ENCODE results near the gene PTK6. TPM values are rescaled to one million over a fixed set of nuclear protein-coding genes. Genes with fewer than 3 reads are reported as not detected.
"Not testable (repeated sequence)": the region's sequence is repeated elsewhere in the genome, so short reads cannot be mapped to it uniquely, and the experiment has no call there.

PTK6 gene
- total RNA-seq, 2 experiments from 2014 or later, result 2.1 to 2.3 TPM

GRCh38 chr20:63574156-63574828, 37.1 kb upstream of the PTK6 start, which contains the start of gene HELZ2:
TSS of gene HELZ2 (minus strand) at chr20:63574239. CDS start at chr20:63572385, 1,854 bp downstream.
- ChIA-PET POLR2A (interaction anchor here (0.6 to 2.6 kb wide), 15 partner anchors 9 to 291 kb away, joined by 3 to 14 read pairs (median 5); partner anchors contain the start of genes PPDPF, PTK6, RTEL1 and TPD52L2), CTCF (interaction anchor here (0.8 to 1.4 kb wide), 4 partner anchors 21 to 291 kb away, joined by 3 to 6 read pairs (median 4); partner anchors contain the start of genes PTK6 and TPD52L2)
- Mint-ChIP-seq H3K27me3 (peaks cover 25% of the 10 kb centered on the region), H3K4me3 (peak within 1 kb of the TSS; percentile 83), H3K9me3 (no peaks in the 10 kb centered on the region), H3K4me1 (peaks cover 13% of the 10 kb centered on the region), H3K27ac (peak within 1 kb of the TSS; percentile 81), H3K36me3 (ENCODE audit: low read depth) (peaks cover 1% of the 10 kb centered on the region)
- peak; percentile 86 for DNase-seq

DNA sequence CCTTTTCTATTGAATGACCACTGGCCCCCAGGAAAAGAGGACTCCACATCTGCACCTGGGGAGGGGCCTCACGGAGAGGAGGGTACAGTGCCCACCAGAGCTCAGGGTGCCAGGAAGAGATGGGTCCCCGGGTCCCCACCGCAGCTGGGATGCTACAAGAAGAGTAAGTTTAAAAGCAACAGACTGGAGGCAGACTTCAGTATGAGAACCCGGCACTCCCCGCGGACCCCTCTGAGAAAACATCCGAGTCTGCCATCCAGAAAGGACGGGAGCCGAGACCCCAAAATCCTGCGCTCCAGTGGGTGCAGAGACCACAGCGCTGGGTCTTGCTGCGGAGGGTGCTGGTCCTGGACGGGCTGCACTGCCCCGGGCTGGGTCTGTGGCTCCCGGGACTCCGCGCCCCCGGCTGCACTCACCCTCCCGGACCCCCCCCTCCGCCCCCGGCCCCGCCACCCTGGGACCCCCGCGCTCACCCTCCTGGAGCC, 36.5 kb upstream of the PTK6 start:
- ChIA-PET POLR2A (interaction anchor here (0.6 to 2.6 kb wide), 15 partner anchors 8 to 503 kb away, joined by 3 to 14 read pairs (median 5); partner anchors contain the start of genes PPDPF, PTK6 and RTEL1), CTCF (interaction anchor here (0.7 to 1.4 kb wide), 6 partner anchors 9 to 484 kb away, joined by 3 to 6 read pairs (median 4); partner anchors contain the start of genes PTK6 and TPD52L2)
- Mint-ChIP-seq H3K4me1 (peaks cover 19% of the 10 kb centered on the region), H3K4me3 (peak overlapping the region; percentile 83), H3K27me3 (peaks cover 23% of the 10 kb centered on the region), H3K9me3 (no peaks in the 10 kb centered on the region), H3K27ac (peak overlapping the region; percentile 81), H3K36me3 (ENCODE audit: low read depth) (peaks cover 6% of the 10 kb centered on the region)
- no peak for DNase-seq

DNA sequence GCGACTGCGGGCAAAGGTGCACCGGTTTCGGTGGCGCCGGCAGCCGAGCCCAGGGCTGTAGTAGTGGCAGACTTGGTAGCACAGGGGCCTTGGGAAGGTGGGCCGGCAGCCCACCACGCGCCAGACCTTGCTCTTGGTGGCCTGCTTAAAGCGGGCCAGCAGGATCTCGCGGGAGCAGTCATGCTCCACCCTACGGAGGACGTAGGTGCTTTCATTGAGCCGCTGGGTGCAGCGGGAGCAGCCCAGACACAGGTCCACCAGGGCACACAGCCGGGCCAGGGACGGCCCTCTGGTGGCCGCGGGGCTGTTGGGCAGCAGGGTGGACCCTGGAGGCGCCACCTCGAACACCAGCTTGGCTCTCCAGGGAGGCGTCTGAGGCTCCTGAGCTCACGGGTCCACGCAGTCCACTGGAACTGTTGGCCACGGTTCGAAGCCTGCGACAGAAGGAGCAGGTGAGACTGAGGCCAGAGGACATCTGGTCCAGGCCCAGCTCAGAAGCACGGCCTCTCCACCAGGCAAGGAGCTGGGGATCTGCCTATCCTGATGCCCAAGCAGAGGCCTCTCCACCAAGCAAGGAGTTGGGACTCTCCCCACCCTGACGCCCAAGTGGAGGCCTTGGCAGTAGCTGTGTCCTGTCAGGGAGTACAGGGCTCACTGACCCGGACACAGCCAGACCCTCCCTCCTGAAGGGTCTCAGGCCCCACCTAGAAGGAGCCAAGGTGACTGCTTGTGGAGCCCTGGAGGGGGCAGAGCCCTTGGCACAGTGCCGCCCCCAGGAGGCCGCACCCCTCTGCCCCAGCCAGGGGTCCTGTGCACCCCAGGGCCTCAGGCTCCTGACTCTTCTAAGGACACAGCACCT, 35.8 kb upstream of the PTK6 start:
- no peak for DNase-seq
- H3K9me3 Mint-ChIP-seq, result no peaks in the 10 kb centered on the region
- H3K27me3 Mint-ChIP-seq, result peaks cover 21% of the 10 kb centered on the region
- H3K27ac Mint-ChIP-seq, result peak overlapping the region; percentile 76
- peak overlapping the region; percentile 83 for H3K4me3 Mint-ChIP-seq
- H3K36me3 Mint-ChIP-seq (ENCODE audit: low read depth), result peaks cover 11% of the 10 kb centered on the region
- peaks cover 25% of the 10 kb centered on the region for H3K4me1 Mint-ChIP-seq
- POLR2A ChIA-PET, result interaction anchor here (1.0 to 2.6 kb wide), 13 partner anchors 9 to 503 kb away, joined by 3 to 14 read pairs (median 6); partner anchors contain the start of genes PPDPF, PTK6 and RTEL1
- CTCF ChIA-PET, result interaction anchor here (0.7 to 1.4 kb wide), 4 partner anchors 9 to 484 kb away, joined by 3 to 6 read pairs (median 3); no protein-coding TSS in a partner anchor

DNA sequence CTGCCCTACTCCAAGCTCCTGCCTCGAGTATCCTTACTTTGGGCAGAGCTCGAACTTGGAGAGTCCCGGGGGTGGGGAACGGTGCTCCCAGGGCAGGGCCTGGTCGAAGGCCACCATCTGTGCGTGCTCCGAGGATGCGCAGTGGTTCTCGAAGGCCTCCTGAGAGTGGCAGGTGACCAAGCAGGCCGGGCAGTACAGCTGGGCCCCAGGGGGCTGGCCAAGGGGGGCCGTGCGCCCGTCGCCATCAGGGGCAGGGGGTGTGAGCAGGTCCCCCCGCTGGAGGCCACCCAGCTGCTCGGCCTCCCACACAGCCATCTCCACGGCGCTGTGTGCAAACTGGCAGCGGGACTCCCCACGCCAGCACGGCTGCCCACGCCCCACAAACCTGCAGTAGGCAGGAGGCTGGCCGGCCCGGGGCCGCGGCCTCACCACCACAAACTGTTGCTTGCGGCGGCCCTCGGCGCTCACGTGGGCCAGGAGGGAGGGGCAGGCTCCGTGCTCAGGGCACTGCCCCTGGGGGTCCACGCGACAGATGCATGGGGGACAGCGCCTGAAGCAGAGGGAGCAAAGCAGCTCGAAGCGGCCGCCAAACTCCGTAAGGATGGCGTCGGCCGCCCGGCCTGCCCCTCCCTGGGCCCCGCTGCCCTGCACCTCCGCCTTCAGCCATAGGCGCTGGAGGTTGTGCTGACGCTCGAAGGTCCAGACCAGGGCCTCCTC, 35.1 kb upstream of the PTK6 start:
- POLR2A ChIA-PET, result interaction anchor here (0.7 to 2.6 kb wide), 6 partner anchors 9 to 70 kb away, joined by 3 to 14 read pairs (median 6); partner anchors contain the start of gene PTK6
- no peak for DNase-seq
- Mint-ChIP-seq H3K9me3 (no peaks in the 10 kb centered on the region), H3K27ac (no peak overlapping the region), H3K36me3 (ENCODE audit: low read depth) (peaks cover 19% of the 10 kb centered on the region), H3K4me1 (peaks cover 33% of the 10 kb centered on the region), H3K4me3 (no peak overlapping the region), H3K27me3 (peaks cover 15% of the 10 kb centered on the region)
- CTCF ChIA-PET, result interaction anchor here (1.2 kb wide), 1 partner anchor 10 kb away, joined by 3 read pairs; no protein-coding TSS in a partner anchor

DNA sequence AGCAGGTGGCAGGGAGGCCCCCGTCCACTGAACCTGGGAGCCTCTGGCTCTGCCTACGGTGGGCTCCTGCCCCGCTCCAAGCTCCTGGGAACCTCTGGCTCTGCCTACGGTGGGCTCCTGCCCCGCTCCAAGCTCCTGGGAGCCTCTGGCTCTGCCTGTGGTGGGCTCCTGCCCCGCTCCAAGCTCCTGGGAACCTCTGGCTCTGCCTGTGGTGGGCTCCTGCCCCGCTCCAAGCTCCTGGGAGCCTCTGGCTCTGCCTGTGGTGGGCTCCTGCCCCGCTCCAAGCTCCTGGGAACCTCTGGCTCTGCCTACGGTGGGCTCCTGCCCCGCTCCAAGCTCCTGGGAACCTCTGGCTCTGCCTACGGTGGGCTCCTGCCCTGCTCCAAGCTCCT, 33.9 kb upstream of the PTK6 start:
- H3K27me3 Mint-ChIP-seq, H3K4me3 Mint-ChIP-seq, H3K9me3 Mint-ChIP-seq, H3K27ac Mint-ChIP-seq, DNase-seq, CTCF ChIA-PET: not testable (repeated sequence)
- H3K36me3 Mint-ChIP-seq (ENCODE audit: low read depth), result peaks cover 23% of the 10 kb centered on the region
- POLR2A ChIA-PET, result interaction anchor here (1.4 kb wide), 2 partner anchors 10 to 50 kb away, joined by 3 to 4 read pairs; partner anchors contain the start of gene PPDPF
- H3K4me1 Mint-ChIP-seq, result peaks cover 36% of the 10 kb centered on the region

GRCh38 chr20:63570281-63571086, 33.3 kb upstream of the PTK6 start:
- Mint-ChIP-seq H3K36me3 (ENCODE audit: low read depth) (peaks cover 28% of the 10 kb centered on the region), H3K27me3 (peaks cover 5% of the 10 kb centered on the region), H3K4me3 (no peak overlapping the region), H3K4me1 (peaks cover 35% of the 10 kb centered on the region), H3K9me3 (no peaks in the 10 kb centered on the region), H3K27ac (no peak overlapping the region)
- ChIA-PET CTCF (no interaction called here), POLR2A (interaction anchor here (1.4 kb wide), 2 partner anchors 10 to 50 kb away, joined by 3 to 4 read pairs; partner anchors contain the start of gene PPDPF)
- DNase-seq, result no peak

DNA sequence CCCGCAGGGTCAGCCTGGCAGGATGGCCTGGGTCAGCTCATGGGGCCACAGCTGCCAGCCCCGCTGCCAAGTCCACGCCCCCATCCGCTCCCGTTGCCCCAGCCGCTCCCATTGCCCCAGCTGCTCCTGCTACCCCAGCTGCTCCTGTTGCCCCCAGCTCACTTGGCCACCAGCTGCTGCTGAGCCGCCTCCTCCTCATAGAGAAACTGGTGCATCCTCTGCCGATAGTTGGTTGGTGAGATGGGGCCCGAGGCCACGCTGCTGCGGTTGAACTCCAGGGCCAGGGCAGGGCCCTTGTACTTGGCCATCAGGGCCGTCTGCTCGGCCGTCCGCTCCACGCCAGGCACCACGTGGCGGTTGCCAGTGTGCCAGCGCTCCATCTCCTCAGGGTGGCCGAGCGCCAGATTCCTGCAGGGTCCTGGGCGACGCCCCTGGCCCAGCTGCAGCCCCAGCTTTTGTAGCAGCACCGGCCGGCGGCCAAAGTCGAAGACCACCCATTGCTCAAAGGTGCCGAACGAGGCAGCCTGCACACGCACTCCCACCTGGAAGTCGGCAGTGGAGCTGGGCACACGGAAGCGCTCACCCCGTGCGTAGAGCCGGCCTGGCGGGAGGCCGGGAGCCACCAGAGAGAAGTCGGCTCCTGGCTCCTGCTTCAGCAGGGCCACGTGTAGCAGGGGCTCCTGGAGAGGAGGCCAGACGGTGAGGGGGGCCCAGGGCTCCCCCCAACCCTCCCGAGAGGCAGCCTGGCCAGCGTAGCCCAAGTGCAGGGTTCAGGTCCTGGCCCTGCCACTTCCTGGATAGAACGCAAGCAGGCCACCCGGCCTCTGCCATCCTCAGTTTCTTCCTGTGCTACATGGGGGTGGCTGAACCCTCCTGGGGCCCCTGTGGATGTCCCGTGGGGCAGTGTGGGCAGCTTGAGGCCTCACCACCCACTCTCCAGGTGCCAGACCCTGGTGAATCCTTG, 32.1 kb upstream of the PTK6 start:
- peak; percentile 33 for DNase-seq
- H3K27me3 Mint-ChIP-seq, result no peaks in the 10 kb centered on the region
- ChIA-PET CTCF (interaction anchor here (2.2 to 2.4 kb wide), 2 partner anchors 32 to 72 kb away, joined by 8 to 10 read pairs; partner anchors contain the start of gene PTK6), POLR2A (interaction anchor here (1.0 to 2.7 kb wide), 9 partner anchors 17 to 129 kb away, joined by 3 to 19 read pairs (median 5); partner anchors contain the start of gene PPDPF)
- no peak overlapping the region for H3K27ac Mint-ChIP-seq
- peaks cover 33% of the 10 kb centered on the region for H3K36me3 Mint-ChIP-seq (ENCODE audit: low read depth)
- H3K9me3 Mint-ChIP-seq, result no peaks in the 10 kb centered on the region
- peak overlapping the region; percentile 7 for H3K4me3 Mint-ChIP-seq
- H3K4me1 Mint-ChIP-seq, result peaks cover 32% of the 10 kb centered on the region

DNA sequence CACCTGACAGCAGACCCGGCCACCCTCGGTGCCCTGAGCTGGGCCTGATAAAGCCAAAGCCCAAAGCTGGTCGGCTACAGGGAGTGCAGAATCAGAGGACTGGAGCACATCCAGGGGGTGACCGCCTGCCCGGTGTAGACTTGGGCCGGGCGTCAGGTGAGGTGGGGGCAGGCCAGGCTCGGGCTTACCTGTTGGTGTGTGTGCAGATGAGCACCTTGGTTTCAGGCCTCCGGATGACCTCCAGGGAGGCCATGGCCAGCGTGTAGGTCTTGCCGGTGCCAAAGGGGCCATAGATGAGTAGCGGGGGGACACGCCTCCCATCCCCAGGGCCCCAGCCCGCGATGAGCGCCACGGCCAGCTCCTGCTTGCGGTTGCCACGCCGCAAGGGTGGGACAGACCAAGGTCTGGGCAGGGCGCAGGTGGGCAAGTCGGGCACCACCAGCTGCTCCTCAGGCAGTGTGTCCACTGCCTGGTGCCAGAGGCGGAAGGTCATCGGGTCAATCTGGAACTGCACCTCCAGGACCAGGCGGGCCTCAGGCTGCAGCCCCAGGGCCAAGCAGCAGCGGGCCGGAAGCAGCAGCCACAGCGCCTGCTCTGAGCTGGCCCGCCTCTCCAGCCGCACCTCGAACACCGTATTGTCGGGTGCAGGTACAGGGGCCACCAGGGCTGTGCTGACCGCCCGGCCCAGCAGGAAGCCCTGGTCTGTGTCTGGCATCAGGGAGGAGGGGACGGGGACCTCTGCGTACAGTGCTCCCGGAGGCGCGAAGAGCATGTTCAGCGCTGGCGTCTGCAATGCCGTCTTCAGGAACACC, 31.2 kb upstream of the PTK6 start:
- Mint-ChIP-seq H3K4me1 (peaks cover 32% of the 10 kb centered on the region), H3K4me3 (peak overlapping the region; percentile 63), H3K27ac (peak overlapping the region; percentile 73), H3K36me3 (ENCODE audit: low read depth) (peaks cover 37% of the 10 kb centered on the region), H3K27me3 (no peaks in the 10 kb centered on the region), H3K9me3 (no peaks in the 10 kb centered on the region)
- ChIA-PET CTCF (interaction anchor here (2.2 to 2.4 kb wide), 2 partner anchors 31 to 73 kb away, joined by 8 to 10 read pairs; partner anchors contain the start of gene PTK6), POLR2A (interaction anchor here (0.6 to 2.8 kb wide), 15 partner anchors 16 to 470 kb away, joined by 3 to 19 read pairs (median 5); partner anchors contain the start of genes DNAJC5, GMEB2, PPDPF and PTK6)
- DNase-seq, result peak; percentile 47

GRCh38 chr20:63567386-63568169, 30.4 kb upstream of the PTK6 start:
- peak overlapping the region; percentile 73 for H3K27ac Mint-ChIP-seq
- CTCF ChIA-PET, result interaction anchor here (2.2 to 2.4 kb wide), 2 partner anchors 30 to 74 kb away, joined by 8 to 10 read pairs; partner anchors contain the start of gene PTK6

More at GRCh38 chr20:63567386-63568169, 30.4 kb upstream of the PTK6 start:
- peak overlapping the region; percentile 63 for H3K4me3 Mint-ChIP-seq
- H3K36me3 Mint-ChIP-seq (ENCODE audit: low read depth), result peaks cover 37% of the 10 kb centered on the region
- H3K27me3 Mint-ChIP-seq, result no peaks in the 10 kb centered on the region
- peak; percentile 76 for DNase-seq
- H3K4me1 Mint-ChIP-seq, result peaks cover 32% of the 10 kb centered on the region
- no peaks in the 10 kb centered on the region for H3K9me3 Mint-ChIP-seq
- POLR2A ChIA-PET, result interaction anchor here (0.7 to 2.8 kb wide), 18 partner anchors 13 to 471 kb away, joined by 3 to 19 read pairs (median 4); partner anchors contain the start of genes DNAJC5, GMEB2, PPDPF and PTK6

All from activated CD4-positive, alpha-beta memory T cell treated with anti-CD3 and anti-CD28 coated beads, Interleukin-2, amount 10 ng/mL, durations not matched to agents 7 days and 5 days (primary cell).